CD4-positive, alpha-beta T cell (primary cell): ENCODE measurements around the gene BCAR1. TPM values are rescaled to one million over a fixed set of nuclear protein-coding genes. Genes with fewer than 3 reads are reported as not detected.
A peak's percentile ranks its signal among the peaks of the same experiment; 100 is the strongest.

ENCODE experiments used
- ATAC-seq: fragments of 200-7000 bp; cut with Tn5 transposase; one replicate; pipeline ENCODE4 v1.10.0; 2022; ENCODE audit warnings: mild to moderate bottlenecking; ENCODE audit not compliant: poor library complexity
- CTCF ChIA-PET: fragments of 350-600 bp; sonication (Branson Sonifier 250); formaldehyde crosslinking; loops from one replicate; lab custom pipeline; 2021; ENCODE audit warnings: antibody characterized with exemption, inconsistent platforms; lab: Charles Lee
- POLR2A ChIA-PET: fragments of 350-600 bp; sonication (Branson Sonifier 250); formaldehyde crosslinking; loops from one replicate; lab custom pipeline; 2021; ENCODE audit warnings: antibody characterized with exemption, inconsistent platforms; lab: Charles Lee
- DNase-seq, 14 experiments: peaks; one replicate each; pipeline ENCODE4 v3.0.0-alpha.2; 2013 to 2020; ENCODE audit warnings: mixed read lengths in 2 of 14
- H3K27ac ChIP-seq, 2 donors: one replicate each; pipeline versions ENCODE4 v1.5.1 to v1.7.0; 2013; ENCODE audit warnings: low read length in 2 of 2, low read depth in 1 of 2, mild to moderate bottlenecking in 1 of 2
- H3K27me3 ChIP-seq, 2 experiments: 1 replicate in 1 of 2; 2 replicates in 1 of 2; pipeline versions ENCODE4 v1.6.1 to v1.7.0; 2013; ENCODE audit warnings: low read length in 2 of 2, control low read depth in 1 of 2, mild to moderate bottlenecking in 1 of 2, moderate library complexity in 1 of 2; ENCODE audit not compliant: insufficient read depth in 2 of 2, control insufficient read depth in 1 of 2
- H3K36me3 ChIP-seq: one replicate; pipeline ENCODE4 v1.6.1; 2013; ENCODE audit warnings: low read length, control low read depth; ENCODE audit not compliant: insufficient read depth
- H3K4me1 ChIP-seq: one replicate; pipeline ENCODE4 v1.6.1; 2013; ENCODE audit warnings: low read length, control low read depth; ENCODE audit not compliant: insufficient read depth
- H3K4me3 ChIP-seq: one replicate; pipeline ENCODE4 v1.5.1; 2013; ENCODE audit warnings: mild to moderate bottlenecking, low read length, moderate library complexity
- H3K9me3 ChIP-seq, 2 experiments: 1 replicate in 1 of 2; 2 replicates in 1 of 2; pipeline versions ENCODE4 v1.6.1 to v1.7.0; 2013; ENCODE audit warnings: low read length in 2 of 2, mild to moderate bottlenecking in 2 of 2, control low read depth in 1 of 2, moderate library complexity in 1 of 2; ENCODE audit not compliant: control insufficient read depth in 1 of 2, insufficient read depth in 1 of 2
- H3K27ac Mint-ChIP-seq: one replicate; pipeline ENCODE4 v1.8.0; 2020; ENCODE audit warnings: mixed read lengths
- H3K27me3 Mint-ChIP-seq: one replicate; pipeline ENCODE4 v1.8.0; 2021; ENCODE audit warnings: mixed read lengths
- H3K36me3 Mint-ChIP-seq: one replicate; pipeline ENCODE4 v1.8.0; 2021; ENCODE audit warnings: low read depth, mixed read lengths
- H3K4me1 Mint-ChIP-seq: one replicate; pipeline ENCODE4 v1.8.0; 2021; ENCODE audit warnings: low read depth, mixed read lengths
- H3K4me3 Mint-ChIP-seq: one replicate; pipeline ENCODE4 v1.8.0; 2020; ENCODE audit warnings: mild to moderate bottlenecking, mixed read lengths
- H3K9me3 Mint-ChIP-seq: one replicate; pipeline ENCODE4 v1.8.0; 2020; ENCODE audit warnings: mixed read lengths
- CTCF ChIP-seq: fragments of 200-600 bp; IDR thresholded peaks from one replicate; pipeline ENCODE4 v1.8.0; 2022; ENCODE audit warnings: antibody characterized with exemption, mild to moderate bottlenecking
- intact Hi-C, 2 experiments: fragments of 100-400 bp; cut with DNase I in 1 of 2; cut with micrococcal nuclease in 1 of 2; formaldehyde crosslinking; loops; one replicate each; pipeline versions ENCODE4 v1.15.1 to v1.9.0; 2023 to 2025; cut with DNase I, micrococcal nuclease
- total RNA-seq, 174 experiments: library from RNA in 2 of 174; stranded (reverse) in 2 of 174; gene quantifications; one replicate each; pipeline ENCODE4 v1.2.3 and lab custom pipeline; 2021 to 2026

The BCAR1 gene
- total RNA-seq, 2 experiments from 2014 or later = 0.08 to 0.17 TPM

GRCh38 chr16:75267631-75268264, 16.3 kb upstream of the BCAR1 start:
- CTCF ChIA-PET = no interaction called here
- no peak for DNase-seq
- no peaks in the 10 kb centered on the region for H3K9me3 Mint-ChIP-seq
- Histone ChIP-seq H3K4me1 (peaks cover 15% of the 10 kb centered on the region), H3K9me3 (peaks cover 0 to 20% of the 10 kb centered on the region in 2 experiments), H3K27ac (no peak overlapping the region), H3K36me3 (no peaks in the 10 kb centered on the region), H3K4me3 (no peak overlapping the region), H3K27me3 (peaks cover 44 to 60% of the 10 kb centered on the region in 2 experiments)
- POLR2A ChIA-PET = no interaction called here
- no peak for TF ChIP-seq CTCF
- intact Hi-C loops = no loop called here
- H3K4me3 Mint-ChIP-seq = peak overlapping the region; percentile 38
- no peak for ATAC-seq
- H3K36me3 Mint-ChIP-seq = no peaks in the 10 kb centered on the region
- H3K4me1 Mint-ChIP-seq = no peaks in the 10 kb centered on the region
- H3K27ac Mint-ChIP-seq = no peak overlapping the region
- H3K27me3 Mint-ChIP-seq = peaks cover 42% of the 10 kb centered on the region

GRCh38 chr16:75266738-75267630, 15.6 kb upstream of the BCAR1 start:
- Histone ChIP-seq H3K27me3 (peaks cover 40 to 52% of the 10 kb centered on the region in 2 experiments), H3K36me3 (no peaks in the 10 kb centered on the region), H3K4me1 (peaks cover 15% of the 10 kb centered on the region), H3K4me3 (no peak overlapping the region), H3K27ac (no peak overlapping the region), H3K9me3 (peaks cover 0 to 20% of the 10 kb centered on the region in 2 experiments)
- no peaks in the 10 kb centered on the region for H3K36me3 Mint-ChIP-seq
- no peaks in the 10 kb centered on the region for H3K4me1 Mint-ChIP-seq
- H3K27ac Mint-ChIP-seq = no peak overlapping the region
- ChIA-PET POLR2A (no interaction called here), CTCF (no interaction called here)
- ATAC-seq = no peak
- no peak for TF ChIP-seq CTCF
- DNase-seq = no peak
- peaks cover 48% of the 10 kb centered on the region for H3K27me3 Mint-ChIP-seq
- H3K9me3 Mint-ChIP-seq = no peaks in the 10 kb centered on the region
- intact Hi-C loops = no loop called here
- H3K4me3 Mint-ChIP-seq = peak overlapping the region; percentile 80

- H3K27me3 ChIP-seq = peaks cover 32 to 50% of the 10 kb centered on the region in 2 experiments
- Mint-ChIP-seq H3K4me3 (peak overlapping the region; percentile 80), H3K27me3 (peaks cover 50% of the 10 kb centered on the region), H3K4me1 (no peaks in the 10 kb centered on the region), H3K36me3 (no peaks in the 10 kb centered on the region), H3K9me3 (no peaks in the 10 kb centered on the region), H3K27ac (no peak overlapping the region)
- no peak for TF ChIP-seq CTCF
- intact Hi-C loops = no loop called here
- H3K27ac ChIP-seq = no peak overlapping the region
- POLR2A ChIA-PET = no interaction called here
- CTCF ChIA-PET = no interaction called here
- H3K4me3 ChIP-seq = peak overlapping the region; percentile 41
- ATAC-seq = no peak
- DNase-seq = peak in 2 of 14 experiments; percentile 11 to 26
- H3K36me3 ChIP-seq = no peaks in the 10 kb centered on the region
- H3K9me3 ChIP-seq = peaks cover 0 to 20% of the 10 kb centered on the region in 2 experiments
- H3K4me1 ChIP-seq = peaks cover 15% of the 10 kb centered on the region
These were observed 14.7 kb upstream of the BCAR1 start for GRCh38 chr16:75265911-75266701.
